ENCODE measurements around the gene CCDC146.

- peak; percentile 37 to 45; a peak in 2 of 4 replicates for TF ChIP-seq EP300 (IDR thresholded peaks at IDR 0.05; ENCODE audit: borderline replicate concordance in 1 of 2, control insufficient read depth in 1 of 2, low read depth in 2 of 2, low read length in 2 of 2)
- no peak for TF ChIP-seq CTCF (IDR thresholded peaks at IDR 0.05 in 2 of 3, conservative IDR thresholded peaks at IDR 0.05 in 1 of 3; ENCODE audit: control insufficient read depth in 2 of 3, extremely low read depth in 1 of 3, insufficient read depth in 1 of 3, low read depth in 3 of 3, low read length in 3 of 3)
- no peak for TF ChIP-seq POLR2A (IDR thresholded peaks at IDR 0.05; ENCODE audit: low read depth, low read length)
- TF ChIP-seq CHD2 (IDR thresholded peaks at IDR 0.05; ENCODE audit: borderline replicate concordance, low read depth, low read length): no peak
- TF ChIP-seq TAF1 (IDR thresholded peaks at IDR 0.05; ENCODE audit: borderline replicate concordance, low read depth, low read length): no peak
- no peak for TF ChIP-seq MXI1 (IDR thresholded peaks at IDR 0.05; ENCODE audit: low read depth, low read length)
- TF ChIP-seq USF2 (IDR thresholded peaks at IDR 0.05; ENCODE audit: borderline replicate concordance, low read depth, low read length): no peak
- TF ChIP-seq EZH2 (IDR thresholded peaks at IDR 0.05; ENCODE audit: borderline replicate concordance, control insufficient read depth, low read depth, low read length): no peak
- no peak for TF ChIP-seq BACH1 (IDR thresholded peaks at IDR 0.05; ENCODE audit: borderline replicate concordance)
Observed at GRCh38 chr7:77328669-77329068, 206.3 kb downstream of the CCDC146 start.

Data from GM12878 (cell line).